Naive B cell (primary cell): ENCODE measurements around the gene SYCP2. TPM values are rescaled to one million over a fixed set of nuclear protein-coding genes. Genes with fewer than 3 reads are reported as not detected.

Source experiments
- ATAC-seq, 2 donors: fragments of 150-1000 bp; cut with Tn5 transposase; 2 replicates each; pipeline ENCODE4 v1.10.0; 2021; ENCODE audit warnings: low read depth in 2 of 2, mild to moderate bottlenecking in 2 of 2, moderate library complexity in 2 of 2
- DNase-seq: peaks from one replicate; pipeline ENCODE4 v3.0.0; 2022
- H3K27ac Mint-ChIP-seq, 6 donors: one replicate each; pipeline ENCODE4 v1.8.0; 2020 to 2022; ENCODE audit warnings: mild to moderate bottlenecking in 6 of 6, mixed read lengths in 6 of 6, moderate library complexity in 5 of 6, inconsistent platforms in 2 of 6
- H3K27me3 Mint-ChIP-seq, 3 donors: one replicate each; pipeline ENCODE4 v1.8.0; 2021 to 2022; ENCODE audit warnings: mixed read lengths in 3 of 3, mild to moderate bottlenecking in 1 of 3
- H3K36me3 Mint-ChIP-seq, 2 donors: one replicate each; pipeline ENCODE4 v1.8.0; 2020 to 2022; ENCODE audit warnings: mixed read lengths in 2 of 2, inconsistent platforms in 1 of 2, mild to moderate bottlenecking in 1 of 2
- H3K4me1 Mint-ChIP-seq, 3 donors: one replicate each; pipeline ENCODE4 v1.8.0; 2020 to 2022; ENCODE audit warnings: mixed read lengths in 3 of 3, inconsistent platforms in 1 of 3, mild to moderate bottlenecking in 1 of 3, moderate library complexity in 1 of 3
- H3K4me3 Mint-ChIP-seq, 8 donors: one replicate each; pipeline ENCODE4 v1.8.0; 2020 to 2022; ENCODE audit warnings: mild to moderate bottlenecking in 8 of 8, mixed read lengths in 8 of 8, moderate library complexity in 8 of 8, inconsistent platforms in 2 of 8
- H3K9me3 Mint-ChIP-seq, 7 donors: one replicate each; pipeline ENCODE4 v1.8.0; 2020 to 2022; ENCODE audit warnings: mixed read lengths in 7 of 7, mild to moderate bottlenecking in 5 of 7, inconsistent platforms in 2 of 7, moderate library complexity in 1 of 7
- polyA plus RNA-seq, 6 donors: library from polyadenylated mRNA; unstranded; fragments of 300-500 nt; fragmentation: Illumina TruSeq; gene quantifications; one replicate each; pipeline ENCODE4 v1.2.3, GENCODE V29; 2021; ENCODE audit warnings: low read depth in 6 of 6

SYCP2 gene
- polyA plus RNA-seq, 6 donors from 2014 or later: 0.10 to 1.1 (median 0.35) TPM; not detected in 1

DNA sequence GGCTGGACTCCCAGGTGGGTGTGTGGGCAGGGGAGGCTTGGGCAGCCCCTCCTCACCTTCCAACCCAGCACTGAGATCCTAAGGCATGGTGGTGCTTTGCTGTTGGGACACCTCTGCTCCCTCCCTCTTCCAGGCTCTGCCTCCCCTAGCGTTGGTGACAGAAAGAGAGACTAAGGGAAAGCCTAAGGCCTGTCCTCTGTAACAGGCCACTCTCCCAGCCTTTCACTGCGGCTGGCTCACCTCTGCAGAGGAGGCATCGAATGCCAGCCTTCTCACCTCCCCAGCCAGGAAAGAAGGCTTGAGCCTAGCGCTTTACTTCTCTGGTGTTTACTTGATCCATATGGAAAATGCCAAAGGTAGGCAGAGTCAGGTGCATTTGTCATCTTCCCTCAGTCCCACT, 21.3 kb upstream of the SYCP2 start:
- H3K4me3 Mint-ChIP-seq: no peak overlapping the region

DNA sequence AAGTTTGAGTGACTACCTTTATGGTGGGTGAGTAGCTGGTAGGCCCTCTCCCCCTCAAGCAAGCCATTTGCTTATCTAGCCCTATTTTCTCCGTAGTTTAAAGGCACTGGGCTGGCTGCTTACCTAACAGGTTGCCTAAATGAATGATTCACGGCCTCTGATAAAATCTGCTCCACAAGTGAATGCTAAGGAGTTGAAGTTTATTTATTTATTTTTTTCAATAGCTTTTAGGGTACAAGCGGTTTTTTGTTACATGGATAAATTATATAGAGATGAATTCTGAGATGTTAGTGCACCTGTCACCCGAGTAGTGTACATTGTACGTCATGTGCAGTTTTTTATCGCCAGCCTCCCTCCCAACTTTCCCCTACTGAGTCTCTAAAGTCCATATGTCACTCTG, 16.5 kb upstream of the SYCP2 start:
- H3K27ac Mint-ChIP-seq: peak overlapping the region in 1 of 6 donors; percentile 9
- H3K4me3 Mint-ChIP-seq: no peak overlapping the region
- no peak for DNase-seq
- H3K9me3 Mint-ChIP-seq: no peaks in the 10 kb centered on the region
- ATAC-seq: no peak
- no peaks in the 10 kb centered on the region for H3K27me3 Mint-ChIP-seq
- peaks cover 0 to under 1% of the 10 kb centered on the region in 2 donors for H3K36me3 Mint-ChIP-seq
- peaks cover 9 to 11% (median 10%) of the 10 kb centered on the region in 3 donors for H3K4me1 Mint-ChIP-seq

More for the DNA sequence above, 21.3 kb upstream of the SYCP2 start:
- ATAC-seq: no peak
- Mint-ChIP-seq H3K4me1 (no peaks in the 10 kb centered on the region), H3K9me3 (no peaks in the 10 kb centered on the region), H3K27me3 (no peaks in the 10 kb centered on the region), H3K36me3 (no peaks in the 10 kb centered on the region), H3K27ac (peak overlapping the region in 1 of 6 donors; percentile 32)
- no peak for DNase-seq

DNA sequence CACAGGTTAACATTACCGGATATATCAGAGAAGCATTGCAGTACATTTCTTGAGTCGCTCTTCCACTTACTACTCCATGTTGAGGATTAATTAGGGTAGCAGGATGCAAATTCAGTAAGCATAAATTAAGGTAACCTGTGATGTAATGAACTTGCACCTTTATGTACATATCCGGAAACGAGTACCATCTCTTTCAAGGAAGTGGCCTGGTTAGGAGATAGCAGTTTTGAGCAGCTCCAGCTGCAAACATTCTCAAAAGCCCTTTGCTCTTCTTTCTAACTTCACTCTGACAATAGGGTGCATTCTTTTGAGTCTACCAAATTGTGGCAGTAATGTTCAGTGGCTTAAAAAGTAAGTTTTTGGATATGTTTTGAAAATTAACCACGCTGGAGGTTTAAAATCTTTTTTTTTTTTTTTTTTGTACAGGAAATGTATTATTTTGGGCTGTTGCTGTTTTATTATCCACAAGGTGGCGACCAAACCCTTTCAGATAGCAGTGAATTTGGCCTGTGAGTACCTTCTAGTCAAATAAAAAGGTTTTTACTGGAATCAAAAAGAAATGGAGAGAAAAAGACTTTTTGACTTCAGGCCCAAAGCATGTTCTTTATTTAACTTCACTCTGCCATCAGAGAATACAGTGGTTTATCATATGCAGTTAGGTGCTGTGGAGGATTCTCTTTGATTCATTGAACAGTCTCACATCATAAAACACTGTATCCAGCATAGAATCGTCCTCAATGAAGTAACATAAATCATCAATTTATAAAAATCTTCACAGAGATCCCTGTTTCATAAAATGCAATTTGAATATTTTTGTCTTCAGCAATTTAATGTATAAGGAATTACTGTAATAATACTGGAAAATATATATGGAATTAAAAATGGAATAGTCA, 15.6 kb upstream of the SYCP2 start:
- H3K4me3 Mint-ChIP-seq: peak overlapping the region in 6 of 8 donors; percentile 3 to 86 (median 56)
- H3K9me3 Mint-ChIP-seq: no peaks in the 10 kb centered on the region
- peaks cover 8 to 9% of the 10 kb centered on the region in 2 donors for H3K36me3 Mint-ChIP-seq
- ATAC-seq (peak; percentile 47 to 61), DNase-seq (peak; percentile 35)
- peak overlapping the region; percentile 70 to 94 (median 87) for H3K27ac Mint-ChIP-seq
- peaks cover 9 to 13% (median 11%) of the 10 kb centered on the region in 3 donors for H3K4me1 Mint-ChIP-seq
- H3K27me3 Mint-ChIP-seq: no peaks in the 10 kb centered on the region

DNA sequence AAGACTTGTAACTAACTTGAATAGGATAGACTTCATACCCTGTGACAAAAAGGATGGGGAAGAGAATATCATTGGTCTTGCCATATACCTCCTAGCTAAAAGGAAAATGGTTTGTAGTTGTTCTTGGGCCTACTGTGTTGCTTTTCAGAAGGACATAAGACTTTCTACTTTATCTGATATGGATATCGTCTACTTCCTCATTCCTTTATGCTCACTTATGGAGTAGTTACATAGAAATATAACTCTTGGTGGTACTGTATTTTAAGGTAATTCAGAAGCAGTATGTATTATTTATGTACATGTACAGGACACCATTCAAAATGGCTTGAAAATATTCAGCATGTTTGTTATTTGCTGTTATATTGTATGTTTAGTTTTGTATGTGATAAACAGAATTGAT, 14.8 kb upstream of the SYCP2 start:
- ATAC-seq (no peak), DNase-seq (no peak)
- Mint-ChIP-seq H3K36me3 (peaks cover 9 to 10% of the 10 kb centered on the region in 2 donors), H3K27ac (peak overlapping the region in 4 of 6 donors; percentile 21 to 93 (median 75)), H3K9me3 (no peaks in the 10 kb centered on the region), H3K4me1 (peaks cover 9 to 13% (median 11%) of the 10 kb centered on the region in 3 donors), H3K4me3 (no peak overlapping the region), H3K27me3 (no peaks in the 10 kb centered on the region)

DNA sequence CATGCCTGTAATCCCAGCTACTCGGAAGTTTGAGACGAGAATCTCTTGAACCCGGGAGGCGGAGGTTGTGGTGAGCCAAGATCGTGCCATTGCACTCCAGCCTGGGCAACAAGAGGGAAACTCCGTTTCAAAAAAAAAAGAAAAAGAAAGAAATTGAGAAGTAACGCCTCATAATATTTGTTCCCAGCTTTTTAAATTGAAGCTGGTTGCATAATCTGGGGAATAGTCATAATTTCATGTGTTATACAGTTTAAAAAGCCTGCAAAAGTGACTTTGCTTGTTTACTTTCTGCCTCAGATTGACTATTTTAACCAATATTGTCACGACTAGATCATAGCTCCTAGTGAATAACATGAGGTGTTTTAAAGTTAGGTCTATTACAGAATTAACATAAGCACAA, 13.9 kb upstream of the SYCP2 start:
- Mint-ChIP-seq H3K36me3 (peaks cover 9 to 10% of the 10 kb centered on the region in 2 donors), H3K4me1 (peaks cover 9 to 13% (median 11%) of the 10 kb centered on the region in 3 donors), H3K9me3 (no peaks in the 10 kb centered on the region), H3K27me3 (no peaks in the 10 kb centered on the region), H3K27ac (no peak overlapping the region), H3K4me3 (no peak overlapping the region)
- ATAC-seq (no peak), DNase-seq (no peak)

DNA sequence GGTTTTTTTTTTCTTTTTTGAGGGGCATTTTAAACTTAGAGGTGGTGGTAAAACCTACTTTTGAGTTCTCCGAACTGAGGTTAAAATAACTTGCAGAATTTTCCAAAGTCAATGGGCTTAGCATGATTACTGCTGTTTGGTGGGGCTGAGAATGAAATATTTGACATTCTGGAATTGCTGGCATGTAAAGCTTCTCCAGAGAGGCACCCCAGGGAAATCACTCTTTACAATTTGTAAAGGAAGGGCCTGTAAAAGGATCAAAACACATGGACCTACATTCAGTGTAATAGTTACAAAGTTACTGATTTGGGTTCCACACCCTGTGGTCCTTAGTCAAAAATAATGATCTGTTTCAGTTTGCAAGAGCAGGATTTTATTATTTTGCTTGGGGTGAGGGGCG, 12.3 kb upstream of the SYCP2 start:
- Mint-ChIP-seq H3K4me1 (peaks cover 19 to 24% (median 23%) of the 10 kb centered on the region in 3 donors), H3K36me3 (peaks cover 9 to 10% of the 10 kb centered on the region in 2 donors), H3K27me3 (no peaks in the 10 kb centered on the region), H3K9me3 (no peaks in the 10 kb centered on the region), H3K4me3 (no peak overlapping the region), H3K27ac (no peak overlapping the region)
- DNase-seq: no peak
- no peak for ATAC-seq

DNA sequence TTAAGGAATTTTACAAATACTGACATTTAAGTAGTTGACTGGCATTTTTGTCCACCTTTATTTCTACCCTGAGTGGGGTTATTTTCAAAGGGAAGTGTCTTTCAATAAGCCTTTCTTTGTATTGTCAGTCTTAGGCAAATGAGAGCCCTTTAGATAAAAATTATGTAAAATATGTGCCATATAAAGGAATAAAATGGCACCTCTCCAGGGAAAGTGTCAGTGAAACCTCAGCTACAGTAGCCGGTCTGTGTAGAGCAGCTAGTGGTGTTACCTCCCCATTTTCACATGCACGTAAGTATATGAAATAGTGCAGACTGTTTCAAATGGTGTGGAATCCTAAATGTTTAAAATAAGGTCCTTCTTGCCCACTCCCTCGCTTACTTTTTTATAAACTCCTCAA, 11.7 kb upstream of the SYCP2 start:
- Mint-ChIP-seq H3K27ac (no peak overlapping the region), H3K4me3 (no peak overlapping the region), H3K9me3 (no peaks in the 10 kb centered on the region), H3K36me3 (peaks cover 9 to 10% of the 10 kb centered on the region in 2 donors), H3K4me1 (peaks cover 19 to 29% (median 27%) of the 10 kb centered on the region in 3 donors), H3K27me3 (no peaks in the 10 kb centered on the region)
- DNase-seq (no peak), ATAC-seq (no peak)

DNA sequence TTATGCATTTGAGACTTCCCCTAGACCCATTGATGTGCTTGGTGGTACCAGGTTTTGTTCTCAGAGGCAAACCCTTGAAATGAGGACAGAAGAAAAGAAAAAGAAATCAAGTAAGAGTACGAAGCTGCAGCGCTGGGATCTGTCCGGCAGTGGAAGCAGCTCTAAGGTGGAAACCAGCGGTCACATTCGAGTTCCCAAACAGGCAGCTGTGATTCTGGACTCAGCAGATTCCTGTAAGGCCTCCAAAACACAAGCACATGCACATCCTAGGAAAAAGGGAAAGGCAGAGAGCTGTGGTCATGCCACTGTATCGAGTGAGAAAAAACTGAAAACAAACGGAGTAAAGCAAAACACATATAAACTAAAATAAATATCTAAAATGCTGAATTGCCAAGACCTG, 11.3 kb upstream of the SYCP2 start:
- DNase-seq: no peak
- Mint-ChIP-seq H3K9me3 (no peaks in the 10 kb centered on the region), H3K4me1 (peaks cover 19 to 29% (median 27%) of the 10 kb centered on the region in 3 donors), H3K36me3 (peaks cover 9 to 10% of the 10 kb centered on the region in 2 donors), H3K27me3 (no peaks in the 10 kb centered on the region), H3K4me3 (no peak overlapping the region), H3K27ac (no peak overlapping the region)
- no peak for ATAC-seq

DNA sequence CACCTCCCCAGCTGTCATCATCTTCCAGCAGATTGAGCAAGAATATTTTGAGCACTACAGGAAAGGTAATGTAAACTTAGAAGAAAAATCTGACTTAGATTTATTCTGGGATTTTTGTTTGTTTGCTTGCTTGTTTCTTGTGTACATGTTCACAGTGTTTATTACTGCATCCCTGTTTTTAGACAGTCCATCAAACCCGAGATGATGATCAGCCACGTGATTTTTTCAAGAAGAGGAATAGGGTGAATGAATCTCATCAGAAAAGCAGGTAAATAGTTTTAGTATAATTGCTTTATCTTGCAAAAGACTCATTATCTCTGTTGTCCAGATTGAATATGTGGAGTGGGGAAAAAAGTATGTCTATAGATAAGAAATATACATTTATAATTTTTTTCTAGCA, 8.8 kb upstream of the SYCP2 start:
- Mint-ChIP-seq H3K4me3 (peak overlapping the region in 4 of 8 donors; percentile 16 to 96 (median 60)), H3K27me3 (no peaks in the 10 kb centered on the region), H3K9me3 (no peaks in the 10 kb centered on the region), H3K27ac (peak overlapping the region in 1 of 6 donors; percentile 52), H3K36me3 (peaks cover 9 to 10% of the 10 kb centered on the region in 2 donors), H3K4me1 (peaks cover 15 to 32% (median 27%) of the 10 kb centered on the region in 3 donors)
- DNase-seq (no peak), ATAC-seq (no peak)

DNA sequence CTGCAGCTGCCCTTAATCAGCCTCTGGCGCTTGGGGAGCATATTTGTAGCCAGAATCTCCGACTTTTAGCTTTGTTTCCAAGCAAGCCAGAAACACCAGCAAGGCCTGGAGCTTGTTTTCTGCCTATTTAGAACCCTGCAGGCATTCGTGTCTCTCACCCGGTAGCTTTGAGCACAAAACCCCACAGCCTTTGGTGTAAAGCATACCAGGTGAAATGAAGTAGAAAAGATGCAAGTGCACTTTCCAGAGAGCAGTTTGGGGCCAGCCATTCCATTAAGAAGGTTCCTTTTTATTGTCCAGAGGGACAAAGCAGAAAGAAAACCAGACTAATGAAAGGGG, 7.5 kb upstream of the SYCP2 start:
- peak overlapping the region; percentile 85 to 98 (median 96) for H3K27ac Mint-ChIP-seq
- peaks cover 9 to 10% of the 10 kb centered on the region in 2 donors for H3K36me3 Mint-ChIP-seq
- peaks cover 15 to 35% (median 27%) of the 10 kb centered on the region in 3 donors for H3K4me1 Mint-ChIP-seq
- H3K4me3 Mint-ChIP-seq: peak overlapping the region; percentile 93 to 99 (median 97)
- no peaks in the 10 kb centered on the region for H3K27me3 Mint-ChIP-seq
- ATAC-seq (no peak), DNase-seq (no peak)
- no peaks in the 10 kb centered on the region for H3K9me3 Mint-ChIP-seq

DNA sequence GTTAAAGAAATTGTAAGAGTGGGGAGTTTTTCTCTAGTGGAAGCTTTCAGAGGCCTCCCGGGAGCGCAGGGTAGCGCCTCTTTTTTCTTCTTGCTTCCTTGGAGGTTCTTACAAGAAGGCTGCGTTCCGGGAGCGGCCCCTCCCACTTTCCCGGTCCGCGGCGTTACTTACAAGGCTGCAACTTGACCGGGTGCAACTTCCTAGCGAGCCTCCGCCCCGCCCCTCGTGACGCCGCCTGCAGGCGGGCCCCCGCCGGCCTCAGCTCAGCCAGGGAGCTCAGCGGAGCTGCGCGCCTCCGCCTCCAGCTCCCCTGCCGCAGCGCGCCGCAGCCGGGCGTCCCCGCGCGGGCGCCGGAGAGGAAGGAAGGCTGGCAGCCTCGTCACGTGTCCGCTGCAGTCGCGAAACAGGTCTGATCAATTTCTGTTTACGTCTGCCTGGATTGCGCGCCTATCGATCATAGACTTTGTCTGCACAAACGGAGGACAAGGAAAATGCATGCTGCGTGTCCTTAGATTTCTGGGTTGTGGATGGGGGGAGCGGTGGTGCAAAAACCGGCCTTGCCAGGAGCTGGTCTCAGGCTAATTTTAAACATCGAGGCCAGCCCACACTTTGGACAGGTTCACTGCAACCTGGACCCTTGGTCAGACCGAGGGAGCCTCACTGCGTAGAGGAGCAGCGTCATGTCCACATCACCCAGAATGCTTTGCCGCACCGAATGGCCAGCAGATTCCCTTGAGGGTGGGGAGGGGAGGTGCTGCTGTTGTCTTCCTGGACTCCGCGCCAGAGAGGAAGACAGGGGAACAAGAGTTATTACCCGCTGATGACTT, 6.9 kb upstream of the SYCP2 start, which contains the start of the genes FAM217B and PPP1R3D:
Gene FAM217B, plus strand, starts transcription at position 261 of the 827 bp plus-strand sequence. CDS start 3,555 bp downstream, outside the sequence.
Gene PPP1R3D, minus strand, starts transcription at position 177 of the 827 bp plus-strand sequence. CDS start 374 bp downstream, outside the sequence.
- peak within 1 kb of the TSS; percentile 93 to 99 (median 97) for H3K4me3 Mint-ChIP-seq
- H3K9me3 Mint-ChIP-seq: no peaks in the 10 kb centered on the region
- DNase-seq: peak; percentile 85
- peak within 1 kb of the TSS; percentile 85 to 98 (median 96) for H3K27ac Mint-ChIP-seq
- peaks cover 9 to 10% of the 10 kb centered on the region in 2 donors for H3K36me3 Mint-ChIP-seq
- peaks cover 15 to 37% (median 27%) of the 10 kb centered on the region in 3 donors for H3K4me1 Mint-ChIP-seq
- no peaks in the 10 kb centered on the region for H3K27me3 Mint-ChIP-seq
- ATAC-seq: peak; percentile 97 to 98

DNA sequence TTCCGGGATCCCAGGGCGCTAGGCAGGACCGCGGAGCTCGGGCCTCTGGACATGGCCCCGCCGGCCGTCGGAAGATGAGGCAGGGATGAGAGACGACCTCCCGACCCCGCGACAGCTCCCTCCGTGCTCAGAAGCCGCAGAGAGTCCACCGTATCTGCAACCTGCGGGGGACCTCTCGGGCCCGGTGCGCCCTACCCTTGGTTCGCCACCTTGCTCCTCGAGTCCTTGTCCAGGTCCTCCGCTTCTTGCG, 6.4 kb upstream of the SYCP2 start:
- Mint-ChIP-seq H3K9me3 (no peaks in the 10 kb centered on the region), H3K36me3 (peaks cover 7 to 9% of the 10 kb centered on the region in 2 donors), H3K4me3 (peak overlapping the region; percentile 93 to 99 (median 97)), H3K4me1 (peaks cover 15 to 36% (median 27%) of the 10 kb centered on the region in 3 donors), H3K27ac (peak overlapping the region in 3 of 6 donors; percentile 74 to 91 (median 88)), H3K27me3 (no peaks in the 10 kb centered on the region)
- DNase-seq (no peak), ATAC-seq (peak; percentile 5 to 6)
